GM18511 (cell line): ENCODE measurements around the gene DNAJC24.

ENCODE experiments used
- ATAC-seq: cut with Tn5 transposase; IDR thresholded peaks from one replicate; pipeline ENCODE4 v1.9.1; 2021; ENCODE audit warnings: mild to moderate bottlenecking, moderate library complexity; ENCODE audit not compliant: unreplicated experiment

The DNAJC24 gene

GRCh38 chr11:31414338-31414737 lies 44.7 kb downstream of the DNAJC24 start:
- ATAC-seq = no peak

GRCh38 chr11:31415435-31415834 lies 45.8 kb downstream of the DNAJC24 start:
- ATAC-seq = no peak

- ATAC-seq = no peak
Measured at GRCh38 chr11:31417357-31417756, 47.7 kb downstream of the DNAJC24 start.

- ATAC-seq = no peak
Measured at GRCh38 chr11:31417816-31418215, 48.2 kb downstream of the DNAJC24 start.

- ATAC-seq = no peak
Measured at GRCh38 chr11:31419138-31419537, 49.5 kb downstream of the DNAJC24 start.

- ATAC-seq = no peak
Measured at GRCh38 chr11:31419669-31420068, 50.0 kb downstream of the DNAJC24 start.

GRCh38 chr11:31421820-31422219 lies 52.2 kb downstream of the DNAJC24 start:
- ATAC-seq = no peak

GRCh38 chr11:31422703-31423102 lies 53.0 kb downstream of the DNAJC24 start:
- no peak for ATAC-seq

GRCh38 chr11:31424652-31425051 lies 55.0 kb downstream of the DNAJC24 start:
- no peak for ATAC-seq

- no peak for ATAC-seq
Measured at GRCh38 chr11:31433851-31434250, 64.2 kb downstream of the DNAJC24 start.

- ATAC-seq = no peak
Measured at GRCh38 chr11:31437742-31438435, 68.2 kb downstream of the DNAJC24 start.

GRCh38 chr11:31441296-31441695 lies 71.6 kb downstream of the DNAJC24 start:
- ATAC-seq = no peak

GRCh38 chr11:31442086-31442485 lies 72.4 kb downstream of the DNAJC24 start:
- ATAC-seq = no peak

GRCh38 chr11:31443802-31444201 lies 74.1 kb downstream of the DNAJC24 start:
- ATAC-seq = no peak

GRCh38 chr11:31445621-31446020 lies 76.0 kb downstream of the DNAJC24 start:
- no peak for ATAC-seq

- ATAC-seq = no peak
Measured at GRCh38 chr11:31449040-31449439, 79.4 kb downstream of the DNAJC24 start.

- ATAC-seq = no peak
Measured at GRCh38 chr11:31450841-31451240, 81.2 kb downstream of the DNAJC24 start.

- ATAC-seq = no peak
Measured at GRCh38 chr11:31455177-31455576, 85.5 kb downstream of the DNAJC24 start.

GRCh38 chr11:31464436-31464835 lies 94.8 kb downstream of the DNAJC24 start:
- no peak for ATAC-seq

GRCh38 chr11:31474083-31474482 lies 104.4 kb downstream of the DNAJC24 start:
- no peak for ATAC-seq

- no peak for ATAC-seq
Measured at GRCh38 chr11:31477528-31478222, 108.0 kb downstream of the DNAJC24 start.

- ATAC-seq = no peak
Measured at GRCh38 chr11:31478223-31478590, 108.5 kb downstream of the DNAJC24 start.

GRCh38 chr11:31479066-31479465 lies 109.4 kb downstream of the DNAJC24 start:
- ATAC-seq = no peak
